SK-N-MC (cell line): ENCODE measurements around the gene ATP9B.
A peak's percentile ranks its signal among the peaks of the same experiment; 100 is the strongest.

ENCODE experiments used
- DNase-seq: peaks from one replicate; pipeline ENCODE4 v3.0.0-alpha.2; 2011; ENCODE audit warnings: low read depth, low spot score
- H3K27ac ChIP-seq: fragments of 200-600 bp; sonication (generic); 2 replicates; pipeline ENCODE4 v1.5.1; 2016; ENCODE audit warnings: mixed run types
- H3K36me3 ChIP-seq: fragments of 200-600 bp; sonication (generic); 2 replicates; pipeline ENCODE4 v1.6.1; 2017; ENCODE audit warnings: antibody characterized with exemption, low read length, mixed read lengths; ENCODE audit not compliant: insufficient read depth
- H3K4me3 ChIP-seq: fragments of 200-600 bp; sonication (generic); 2 replicates; pipeline ENCODE4 v1.5.1; 2016
- H3K9ac ChIP-seq: fragments of 200-600 bp; sonication (generic); 2 replicates; pipeline ENCODE4 v1.8.0; 2017; ENCODE audit warnings: mixed run types, mixed read lengths; ENCODE audit not compliant: insufficient read length
- H3K9me3 ChIP-seq: fragments of 200-600 bp; sonication (generic); 2 replicates; pipeline ENCODE4 v1.6.1; 2017; ENCODE audit warnings: low read depth, mild to moderate bottlenecking, antibody characterized with exemption, low read length, moderate library complexity, mixed read lengths
- EZH2 ChIP-seq: fragments of 200-600 bp; sonication (generic); IDR thresholded peaks from one replicate; pipeline ENCODE4 v1.6.1; 2017; ENCODE audit warnings: antibody characterized with exemption
- FOXP2 ChIP-seq: optimal IDR thresholded peaks from 2 replicates; pipeline ENCODE3; 2011; ENCODE audit warnings: mild to moderate bottlenecking, moderate library complexity; ENCODE audit not compliant: insufficient read depth; ENCODE audit errors: extremely low read length, control extremely low read depth
- POLR2AphosphoS5 ChIP-seq: IDR thresholded peaks from 2 replicates; pipeline ENCODE4 v1.6.1; 2012; ENCODE audit warnings: mild to moderate bottlenecking, low read depth, low read length, borderline replicate concordance

ATP9B gene

DNA sequence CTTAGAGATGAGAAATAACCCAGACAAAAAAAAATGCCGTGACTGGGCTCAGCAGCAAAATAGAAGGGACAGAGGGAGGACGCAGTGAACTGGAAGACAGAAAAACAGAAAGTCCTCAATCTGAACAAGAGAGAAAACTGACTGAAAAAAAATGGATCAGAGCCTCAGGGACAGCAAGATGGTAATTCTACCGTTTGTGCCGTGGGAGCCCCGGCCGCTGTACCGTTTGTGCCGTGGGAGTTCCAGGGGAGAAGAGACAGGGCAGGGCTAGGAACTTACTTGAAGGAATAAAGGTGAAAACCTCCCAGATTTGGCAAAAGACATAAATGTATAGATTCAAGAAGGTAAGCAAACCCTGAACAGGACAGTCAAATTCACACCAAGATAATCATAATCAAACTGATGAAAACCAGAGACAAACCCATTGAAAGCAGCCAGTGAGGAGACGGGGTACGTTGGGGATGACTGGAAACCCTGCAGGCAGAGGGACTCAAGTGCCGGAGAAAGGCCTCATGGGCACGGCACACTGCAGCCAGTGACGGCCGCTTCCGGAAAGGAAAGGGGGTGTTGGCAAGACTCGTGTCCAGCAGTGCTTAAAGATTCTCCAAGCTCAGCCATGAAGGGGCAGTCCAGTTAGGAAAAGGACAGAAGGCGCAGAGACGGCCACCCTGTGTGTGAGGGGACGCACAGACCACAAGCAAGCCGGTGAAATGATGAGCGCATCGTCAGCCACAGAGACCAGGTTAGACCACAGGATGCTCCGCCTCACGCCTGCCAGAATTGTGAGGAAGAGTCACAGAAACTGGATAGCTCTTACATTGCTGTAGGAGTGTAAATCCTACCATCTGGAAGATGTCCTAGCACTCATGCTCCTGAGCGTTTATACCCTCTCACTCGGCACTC, 286.5 kb downstream of the ATP9B start:
- no peak overlapping the region for H3K27ac ChIP-seq
- H3K4me3 ChIP-seq: no peak overlapping the region
- no peaks in the 10 kb centered on the region for H3K9me3 ChIP-seq
- no peaks in the 10 kb centered on the region for H3K36me3 ChIP-seq
- no peak for DNase-seq
- TF ChIP-seq POLR2AphosphoS5 (no peak), FOXP2 (no peak), EZH2 (no peak)
- H3K9ac ChIP-seq: no peak overlapping the region

DNA sequence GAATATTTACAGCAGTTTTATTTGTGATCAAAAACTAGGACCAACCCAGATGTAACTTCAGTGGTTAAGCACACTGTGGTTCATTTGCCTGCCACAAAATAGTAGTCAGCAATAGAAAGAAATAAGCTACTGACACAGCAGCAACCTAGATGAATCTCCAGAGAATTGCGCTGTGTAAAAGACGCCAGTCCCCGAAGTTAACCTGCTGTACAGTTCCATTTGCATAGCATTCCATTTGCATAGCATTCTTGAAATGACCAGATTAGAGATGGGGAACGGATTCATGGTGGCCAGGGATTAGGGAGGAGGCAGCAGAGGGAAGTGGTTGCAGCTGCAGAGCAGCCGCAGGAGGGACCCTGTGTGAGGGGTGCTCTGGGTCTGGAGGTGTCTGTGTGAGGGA, 287.2 kb downstream of the ATP9B start:
- no peak for DNase-seq
- H3K9me3 ChIP-seq: no peaks in the 10 kb centered on the region
- TF ChIP-seq FOXP2 (no peak), POLR2AphosphoS5 (no peak), EZH2 (no peak)
- no peaks in the 10 kb centered on the region for H3K36me3 ChIP-seq
- H3K4me3 ChIP-seq: no peak overlapping the region
- H3K9ac ChIP-seq: no peak overlapping the region
- no peak overlapping the region for H3K27ac ChIP-seq

DNA sequence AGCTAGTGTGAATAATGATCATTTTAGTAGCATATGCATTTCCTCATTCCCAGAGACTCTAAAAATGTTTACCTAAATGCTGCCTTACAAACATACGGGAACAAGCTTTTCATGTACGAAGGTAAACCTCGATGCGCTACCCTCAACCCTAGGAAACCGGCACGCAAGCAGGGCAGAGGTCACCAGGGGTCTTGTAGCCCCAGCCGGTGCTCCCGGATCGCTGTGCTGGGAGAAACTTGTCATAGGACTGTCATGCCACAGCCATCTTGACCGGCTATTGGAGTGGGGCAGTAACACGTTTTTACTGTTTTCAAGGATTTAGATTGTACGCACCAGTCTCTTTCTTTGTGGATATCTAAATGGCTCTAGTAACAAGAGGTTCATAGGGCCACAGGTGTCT, 291.7 kb downstream of the ATP9B start:
- no peak overlapping the region for H3K27ac ChIP-seq
- no peak for TF ChIP-seq POLR2AphosphoS5
- TF ChIP-seq EZH2: no peak
- TF ChIP-seq FOXP2: no peak
- H3K9me3 ChIP-seq: no peaks in the 10 kb centered on the region
- H3K36me3 ChIP-seq: no peaks in the 10 kb centered on the region
- no peak for DNase-seq
- no peak overlapping the region for H3K9ac ChIP-seq
- H3K4me3 ChIP-seq: no peak overlapping the region

DNA sequence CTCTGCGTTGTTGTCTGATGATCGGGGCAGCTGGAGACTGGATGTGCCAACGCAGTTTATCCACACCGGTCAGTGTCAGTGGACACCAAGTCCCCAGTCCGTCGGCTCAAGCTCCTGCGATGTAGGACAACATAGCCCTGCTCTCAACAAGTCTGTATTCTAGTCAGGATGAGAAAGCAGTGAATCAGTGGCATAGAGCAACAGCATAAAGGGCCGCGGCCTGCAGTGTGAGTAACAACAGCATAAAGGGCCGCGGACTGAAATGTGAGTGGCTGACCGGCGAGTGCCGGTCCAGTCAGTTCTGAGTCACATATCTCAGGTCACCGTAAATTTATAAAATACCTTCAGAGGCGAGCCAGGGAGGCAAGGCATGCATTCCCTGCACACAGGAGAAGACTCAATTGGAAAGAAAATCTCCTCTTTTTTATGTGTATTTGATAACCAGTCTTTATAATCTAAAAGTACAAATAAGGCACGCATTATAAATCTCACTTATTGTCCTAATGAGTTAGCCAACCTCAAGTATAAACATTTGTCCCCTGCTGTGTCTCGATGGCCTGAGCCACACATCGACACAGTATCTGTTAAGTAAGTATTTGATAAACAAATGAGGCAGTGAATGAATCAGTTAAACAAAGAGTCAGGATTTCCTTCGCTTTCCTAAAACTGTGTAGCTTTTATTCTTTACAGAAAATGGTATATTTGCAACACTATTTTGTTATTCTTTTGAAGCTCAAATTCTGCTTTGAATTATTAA, 292.8 kb downstream of the ATP9B start:
- H3K36me3 ChIP-seq: no peaks in the 10 kb centered on the region

DNA sequence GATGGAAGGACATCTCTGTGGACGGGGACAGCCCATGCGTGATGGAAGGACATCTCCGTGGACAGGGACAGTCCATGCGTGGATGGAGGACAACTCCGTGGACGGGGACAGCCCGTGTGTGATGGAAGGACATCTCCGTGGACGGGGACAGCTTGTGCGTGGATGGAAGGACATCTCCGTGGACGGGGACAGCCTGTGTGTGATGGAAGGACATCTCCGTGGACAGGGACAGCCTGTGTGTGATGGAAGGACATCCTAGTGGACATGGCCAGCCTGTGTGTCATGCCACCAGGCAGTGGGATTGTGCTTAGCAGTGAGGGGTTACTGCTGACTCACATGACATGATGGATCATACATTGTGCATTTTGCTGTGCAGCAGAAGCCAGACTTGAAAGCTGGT, 296.5 kb downstream of the ATP9B start:
- H3K4me3 ChIP-seq: no peak overlapping the region
- no peak overlapping the region for H3K9ac ChIP-seq
- TF ChIP-seq FOXP2: no peak
- no peak for TF ChIP-seq POLR2AphosphoS5
- TF ChIP-seq EZH2: no peak
- DNase-seq: no peak
- H3K27ac ChIP-seq: no peak overlapping the region
- H3K9me3 ChIP-seq: no peaks in the 10 kb centered on the region
- H3K36me3 ChIP-seq: no peaks in the 10 kb centered on the region

More for the DNA sequence above, 292.8 kb downstream of the ATP9B start:
- H3K9ac ChIP-seq: no peak overlapping the region
- H3K27ac ChIP-seq: no peak overlapping the region
- H3K9me3 ChIP-seq: no peaks in the 10 kb centered on the region
- no peak for DNase-seq
- TF ChIP-seq POLR2AphosphoS5: no peak
- no peak for TF ChIP-seq FOXP2
- TF ChIP-seq EZH2: no peak
- no peak overlapping the region for H3K4me3 ChIP-seq

DNA sequence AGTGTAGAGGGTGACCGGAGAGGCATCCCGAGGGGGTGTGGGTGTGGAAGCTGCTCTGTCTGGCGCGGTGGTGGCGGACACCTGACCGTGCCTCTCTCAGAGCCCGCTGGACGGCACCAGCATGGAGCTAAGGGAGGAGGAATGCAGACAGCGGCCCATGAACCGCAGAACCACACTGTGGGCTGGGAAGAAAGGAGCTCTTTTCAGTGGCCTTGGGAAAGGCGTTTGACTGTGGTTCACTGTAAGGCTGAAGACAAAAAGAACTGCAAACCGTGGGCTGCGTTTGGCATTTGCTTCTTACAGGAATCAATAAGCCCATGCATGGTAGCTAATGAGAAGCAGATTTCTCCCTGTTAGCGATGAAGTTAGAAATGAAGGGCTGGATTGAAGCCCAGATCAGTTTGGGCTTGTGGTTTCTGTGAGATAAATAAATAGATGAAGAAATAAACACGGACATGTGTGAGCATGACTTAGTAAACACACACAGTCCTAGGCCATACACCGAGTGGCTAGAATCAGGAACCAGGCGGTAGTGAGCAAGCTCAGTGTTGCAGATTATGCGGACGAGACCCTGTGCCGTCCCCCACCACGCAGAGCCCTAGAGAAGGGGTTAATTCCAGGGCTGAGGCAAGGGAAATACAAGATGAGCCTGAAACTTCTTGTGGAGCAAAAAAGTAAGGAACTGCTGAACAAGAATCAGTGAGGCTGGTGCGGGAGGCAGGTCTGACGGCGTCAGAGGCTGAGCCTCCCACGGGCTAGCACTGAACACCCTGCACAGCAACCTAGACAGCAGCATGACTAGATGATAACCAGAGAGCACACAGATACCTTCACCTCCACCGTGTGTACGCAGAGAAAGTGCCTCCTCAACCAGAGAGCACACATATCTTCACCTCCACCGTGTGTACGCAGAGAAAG, 297.2 kb downstream of the ATP9B start:
- Histone ChIP-seq H3K9ac (no peak overlapping the region), H3K27ac (no peak overlapping the region), H3K9me3 (no peaks in the 10 kb centered on the region), H3K4me3 (no peak overlapping the region), H3K36me3 (no peaks in the 10 kb centered on the region)
- DNase-seq: peak; percentile 8
- TF ChIP-seq POLR2AphosphoS5: no peak
- TF ChIP-seq FOXP2: peak; percentile 70

DNA sequence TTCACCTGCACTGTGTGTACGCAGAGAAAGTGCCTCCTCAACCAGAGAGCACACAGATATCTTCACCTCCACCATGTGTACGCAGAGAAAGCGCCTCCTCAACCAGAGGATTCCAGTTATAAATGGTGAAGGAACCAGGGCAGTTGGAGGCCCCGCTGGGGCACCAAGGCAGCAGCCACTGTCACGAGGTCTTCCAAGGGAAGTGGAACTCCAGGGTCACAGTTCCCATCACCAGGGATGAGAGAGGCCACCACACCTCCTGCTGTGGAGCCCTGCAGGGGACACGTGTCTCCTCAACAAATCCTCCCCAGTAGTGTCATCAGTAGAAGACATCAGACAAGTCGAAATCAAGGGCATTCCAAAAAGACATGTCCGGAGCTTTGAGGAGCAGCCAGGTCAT, 298.3 kb downstream of the ATP9B start:
- DNase-seq: no peak
- no peaks in the 10 kb centered on the region for H3K9me3 ChIP-seq
- H3K4me3 ChIP-seq: no peak overlapping the region
- TF ChIP-seq POLR2AphosphoS5: no peak
- H3K27ac ChIP-seq: no peak overlapping the region
- H3K9ac ChIP-seq: no peak overlapping the region
- no peaks in the 10 kb centered on the region for H3K36me3 ChIP-seq

DNA sequence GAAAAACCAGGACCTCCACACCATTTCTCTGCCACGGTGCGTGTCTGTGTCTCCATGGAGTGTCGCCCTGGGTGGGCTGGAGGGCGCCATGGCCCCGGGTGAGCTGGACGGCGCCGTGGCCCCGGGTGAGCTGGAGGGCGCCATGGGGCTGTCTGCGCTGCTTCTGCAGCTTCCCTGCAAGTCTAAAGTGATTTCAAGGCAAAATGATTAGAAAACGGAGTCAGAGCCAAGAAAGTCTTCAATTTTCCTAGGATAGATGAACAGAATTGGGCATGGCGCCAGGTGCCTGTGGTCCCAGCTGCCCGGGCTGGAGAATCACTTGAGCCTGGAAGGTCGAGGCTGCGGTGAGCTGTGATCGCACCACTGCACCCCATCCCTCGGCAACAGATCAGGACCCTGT, 298.8 kb downstream of the ATP9B start:
- TF ChIP-seq EZH2 (no peak), POLR2AphosphoS5 (no peak), FOXP2 (no peak)
- DNase-seq: no peak

More for the DNA sequence above, 298.8 kb downstream of the ATP9B start:
- Histone ChIP-seq H3K9ac (no peak overlapping the region), H3K36me3 (no peaks in the 10 kb centered on the region), H3K4me3 (no peak overlapping the region), H3K27ac (no peak overlapping the region), H3K9me3 (no peaks in the 10 kb centered on the region)
